ENCODE data around the gene ADARB2.

DNA sequence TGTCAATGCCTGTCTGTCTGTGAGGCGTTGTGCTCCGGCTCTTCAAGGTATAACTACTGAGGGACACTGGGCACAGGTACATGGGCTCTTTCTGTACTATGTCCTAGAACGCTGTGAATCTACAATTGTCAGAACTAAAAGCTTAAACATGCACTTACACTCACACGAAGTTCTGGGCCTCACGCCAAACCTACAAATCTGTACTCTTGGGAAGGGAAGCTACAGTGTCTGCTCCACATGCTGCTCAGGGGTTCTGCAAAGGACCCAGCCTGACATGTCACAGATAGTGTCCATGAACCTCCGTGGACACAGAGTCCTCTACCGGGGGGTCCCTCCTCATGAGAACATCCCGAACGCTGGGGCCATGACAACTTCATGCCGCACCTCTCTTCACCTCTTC lies 412.4 kb downstream of the ADARB2 start:
- TF ChIP-seq, protein P1, sequence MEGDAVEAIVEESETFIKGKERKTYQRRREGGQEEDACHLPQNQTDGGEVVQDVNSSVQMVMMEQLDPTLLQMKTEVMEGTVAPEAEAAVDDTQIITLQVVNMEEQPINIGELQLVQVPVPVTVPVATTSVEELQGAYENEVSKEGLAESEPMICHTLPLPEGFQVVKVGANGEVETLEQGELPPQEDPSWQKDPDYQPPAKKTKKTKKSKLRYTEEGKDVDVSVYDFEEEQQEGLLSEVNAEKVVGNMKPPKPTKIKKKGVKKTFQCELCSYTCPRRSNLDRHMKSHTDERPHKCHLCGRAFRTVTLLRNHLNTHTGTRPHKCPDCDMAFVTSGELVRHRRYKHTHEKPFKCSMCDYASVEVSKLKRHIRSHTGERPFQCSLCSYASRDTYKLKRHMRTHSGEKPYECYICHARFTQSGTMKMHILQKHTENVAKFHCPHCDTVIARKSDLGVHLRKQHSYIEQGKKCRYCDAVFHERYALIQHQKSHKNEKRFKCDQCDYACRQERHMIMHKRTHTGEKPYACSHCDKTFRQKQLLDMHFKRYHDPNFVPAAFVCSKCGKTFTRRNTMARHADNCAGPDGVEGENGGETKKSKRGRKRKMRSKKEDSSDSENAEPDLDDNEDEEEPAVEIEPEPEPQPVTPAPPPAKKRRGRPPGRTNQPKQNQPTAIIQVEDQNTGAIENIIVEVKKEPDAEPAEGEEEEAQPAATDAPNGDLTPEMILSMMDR (IDR thresholded peaks at IDR 0.05): no peak
- TF ChIP-seq EP300 (IDR thresholded peaks at IDR 0.05) (no peak), POLR2A (IDR thresholded peaks at IDR 0.05) (no peak), POLR2AphosphoS5 (IDR thresholded peaks at IDR 0.05) (no peak)
